DND-41 (cell line): Measurements from ENCODE around the gene SPIN3.

ENCODE experiments used
- ATAC-seq: fragments of 200-7000 bp; cut with Tn5 transposase; 3 replicates; pipeline ENCODE4 v1.9.1; 2021; ENCODE audit warnings: low read depth; ENCODE audit not compliant: insufficient read depth
- DNase-seq: peaks from one replicate; pipeline ENCODE4 v3.0.0-alpha.2; 2020
- H2AFZ ChIP-seq: 2 replicates; pipeline ENCODE4 v1.6.0; 2012; ENCODE audit warnings: low read depth, low read length
- H3K27ac ChIP-seq: 2 replicates; pipeline ENCODE4 v1.5.1; 2012; ENCODE audit warnings: low read length, inconsistent platforms
- H3K27me3 ChIP-seq: fragments of 200-600 bp; sonication (generic); 2 replicates; pipeline ENCODE4 v1.6.0; 2012; ENCODE audit warnings: low read length, mild to moderate bottlenecking, inconsistent platforms; ENCODE audit not compliant: insufficient read depth, poor library complexity
- H3K36me3 ChIP-seq: 2 replicates; pipeline ENCODE4 v1.5.1; 2012; ENCODE audit warnings: low read length, inconsistent platforms; ENCODE audit not compliant: insufficient read depth
- H3K4me1 ChIP-seq: 2 replicates; pipeline ENCODE4 v1.5.1; 2012; ENCODE audit warnings: mild to moderate bottlenecking, low read length; ENCODE audit not compliant: insufficient read depth
- H3K4me2 ChIP-seq: 2 replicates; pipeline ENCODE4 v1.6.0; 2012; ENCODE audit warnings: mild to moderate bottlenecking, moderate library complexity, low read length, inconsistent platforms; ENCODE audit not compliant: insufficient read depth
- H3K4me3 ChIP-seq, 2 experiments: fragments of 200-600 bp in 1 of 2; shearing (Covaris generic) in 1 of 2; 2 replicates each; pipeline ENCODE4 v1.5.1; 2012 to 2016; ENCODE audit warnings: inconsistent platforms in 2 of 2, low read length in 2 of 2, mild to moderate bottlenecking in 2 of 2, low read depth in 1 of 2, moderate library complexity in 1 of 2
- H3K79me2 ChIP-seq: 2 replicates; pipeline ENCODE4 v1.6.0; 2012; ENCODE audit warnings: low read length, inconsistent platforms; ENCODE audit not compliant: insufficient read depth
- H3K9ac ChIP-seq: 2 replicates; pipeline ENCODE4 v1.6.0; 2012; ENCODE audit warnings: low read depth, mild to moderate bottlenecking, inconsistent platforms, low read length, moderate library complexity
- H3K9me3 ChIP-seq: 2 replicates; pipeline ENCODE4 v1.5.1; 2012; ENCODE audit warnings: low read length, moderate library complexity, mild to moderate bottlenecking, inconsistent platforms; ENCODE audit not compliant: insufficient read depth, severe bottlenecking
- H4K20me1 ChIP-seq: 2 replicates; pipeline ENCODE4 v1.6.0; 2012; ENCODE audit warnings: low read length; ENCODE audit not compliant: insufficient read depth
- CTCF ChIP-seq: IDR thresholded peaks from 2 replicates; pipeline ENCODE4 v1.5.1; 2012; ENCODE audit warnings: borderline replicate concordance, low read length, moderate library complexity, mild to moderate bottlenecking; ENCODE audit not compliant: poor library complexity, severe bottlenecking; ENCODE audit errors: extremely low read depth
- EZH2 ChIP-seq: IDR thresholded peaks from 3 replicates; pipeline ENCODE4 v1.6.1; 2012; ENCODE audit warnings: borderline replicate concordance, low read depth, mild to moderate bottlenecking, moderate library complexity, low read length, inconsistent platforms; ENCODE audit not compliant: severe bottlenecking

SPIN3 gene

GRCh38 chrX:56987741-56988140, 7.6 kb downstream of the SPIN3 start:
- H3K4me3 ChIP-seq, result no peak overlapping the region
- TF ChIP-seq EZH2, result no peak
- TF ChIP-seq CTCF, result no peak
- no peaks in the 10 kb centered on the region for H4K20me1 ChIP-seq
- H3K27ac ChIP-seq, result no peak overlapping the region
- H3K9ac ChIP-seq, result no peak overlapping the region
- ATAC-seq, result no peak
- no peaks in the 10 kb centered on the region for H3K36me3 ChIP-seq
- DNase-seq, result no peak
- H3K9me3 ChIP-seq, result no peaks in the 10 kb centered on the region
- H3K4me1 ChIP-seq, result peaks cover 8% of the 10 kb centered on the region
- H3K79me2 ChIP-seq, result no peaks in the 10 kb centered on the region
- H3K27me3 ChIP-seq, result no peaks in the 10 kb centered on the region
- H3K4me2 ChIP-seq, result no peak overlapping the region
- H2AFZ ChIP-seq, result no peak overlapping the region

GRCh38 chrX:56986138-56986537, 9.2 kb downstream of the SPIN3 start:
- H3K4me1 ChIP-seq, result peaks cover 16% of the 10 kb centered on the region
- no peaks in the 10 kb centered on the region for H3K27me3 ChIP-seq
- TF ChIP-seq CTCF, result no peak
- TF ChIP-seq EZH2, result no peak
- H4K20me1 ChIP-seq, result no peaks in the 10 kb centered on the region
- no peaks in the 10 kb centered on the region for H3K9me3 ChIP-seq
- no peak for DNase-seq
- H3K36me3 ChIP-seq, result no peaks in the 10 kb centered on the region
- no peak overlapping the region for H3K9ac ChIP-seq
- no peak overlapping the region for H2AFZ ChIP-seq
- no peak overlapping the region for H3K4me3 ChIP-seq
- no peaks in the 10 kb centered on the region for H3K79me2 ChIP-seq
- no peak overlapping the region for H3K27ac ChIP-seq
- no peak overlapping the region for H3K4me2 ChIP-seq
- no peak for ATAC-seq

GRCh38 chrX:56978172-56978571, 17.2 kb downstream of the SPIN3 start:
- peak; percentile 97 for ATAC-seq
- Histone ChIP-seq H3K27me3 (no peaks in the 10 kb centered on the region), H3K79me2 (no peaks in the 10 kb centered on the region), H2AFZ (peak overlapping the region; percentile 51; the same call in 1 of the 2 replicates), H3K36me3 (no peaks in the 10 kb centered on the region), H3K9ac (no peak overlapping the region), H4K20me1 (no peaks in the 10 kb centered on the region), H3K4me3 (no peak overlapping the region), H3K9me3 (no peaks in the 10 kb centered on the region), H3K4me2 (no peak overlapping the region), H3K27ac (peak overlapping the region; percentile 54; the same call in 1 of the 2 replicates), H3K4me1 (peaks cover 18% of the 10 kb centered on the region; the same call in 1 of the 2 replicates)
- TF ChIP-seq EZH2, result no peak
- peak; percentile 81 for TF ChIP-seq CTCF
- peak; percentile 67 for DNase-seq

GRCh38 chrX:56975611-56976010, 19.7 kb downstream of the SPIN3 start:
- Histone ChIP-seq H3K4me1 (peaks cover 8% of the 10 kb centered on the region; the same call in 1 of the 2 replicates), H4K20me1 (no peaks in the 10 kb centered on the region), H3K36me3 (no peaks in the 10 kb centered on the region), H3K27ac (no peak overlapping the region), H3K9me3 (no peaks in the 10 kb centered on the region), H3K4me3 (no peak overlapping the region), H3K9ac (no peak overlapping the region), H3K4me2 (no peak overlapping the region), H3K27me3 (no peaks in the 10 kb centered on the region), H3K79me2 (no peaks in the 10 kb centered on the region), H2AFZ (no peak overlapping the region)
- no peak for TF ChIP-seq EZH2
- TF ChIP-seq CTCF, result no peak
- ATAC-seq (no peak), DNase-seq (peak; percentile 5)
